Adrenal gland (tissue), 12 donors: ENCODE measurements around the gene DRGX. TPM values are rescaled to one million over a fixed set of nuclear protein-coding genes. Genes with fewer than 3 reads are reported as not detected.

Source experiments
- DNase-seq, 7 donors: peaks; one replicate each; pipeline ENCODE4 v3.0.0-alpha.2; 2019 to 2020
- H3K27ac ChIP-seq, 5 donors: fragments of 200-600 bp; sonication (generic) in 4 of 5; 1 replicate in 3 of 5; 2 replicates in 2 of 5; pipeline versions ENCODE4 v1.5.1 to v1.8.0; 2016 to 2020; ENCODE audit warnings: mild to moderate bottlenecking in 1 of 5
- H3K27me3 ChIP-seq: fragments of 200-600 bp; 2 replicates; pipeline ENCODE4 v1.8.0; 2021
- H3K36me3 ChIP-seq, 2 donors: fragments of 200-600 bp; replicated peaks in 1 of 2; 1 replicate in 1 of 2; 2 replicates in 1 of 2; pipeline versions ENCODE4 v1.5.1 to v1.8.0; 2018 to 2022
- H3K4me1 ChIP-seq, 2 donors: fragments of 200-600 bp; replicated peaks in 1 of 2; 1 replicate in 1 of 2; 2 replicates in 1 of 2; pipeline versions ENCODE4 v1.5.1 to v1.8.0; 2018 to 2021
- H3K4me3 ChIP-seq, 4 donors: fragments of 200-600 bp; sonication (generic) in 3 of 4; one replicate each; pipeline ENCODE4 v1.5.1; 2016 to 2018
- H3K9me3 ChIP-seq, 3 donors: fragments of 200-600 bp; sonication (generic) in 1 of 3; replicated peaks in 1 of 3; 1 replicate in 2 of 3; 2 replicates in 1 of 3; pipeline versions ENCODE4 v1.5.1 to v1.8.0; 2016 to 2021
- CTCF ChIP-seq, 6 experiments: fragments of 450-650 bp in 4 of 6; fragments of 200-600 bp in 2 of 6; sonication (generic) in 1 of 6; IDR thresholded peaks; 1 replicate in 5 of 6; 2 replicates in 1 of 6; pipeline versions ENCODE4 v1.5.1 to v1.8.0; 2016 to 2021; ENCODE audit warnings: antibody characterized with exemption in 6 of 6, mild to moderate bottlenecking in 2 of 6, moderate library complexity in 1 of 6
- POLR2A ChIP-seq, 2 donors: fragments of 450-650 bp; IDR thresholded peaks; one replicate each; pipeline ENCODE4 v1.6.1; 2017; ENCODE audit warnings: antibody characterized with exemption in 2 of 2, mild to moderate bottlenecking in 2 of 2, moderate library complexity in 1 of 2
- WGBS, 4 donors: extraction: QIAGEN DNeasy Blood & Tissue Kit in 2 of 4; methylation state at CpG; one replicate each; pipeline versions ENCODE4 v1.1.5 to v1.1.7; 2013 to 2017; 5-methylcytosine and 5-hydroxymethylcytosine counted together
- intact Hi-C, 2 donors: fragments of 100-400 bp; cut with DNase I; formaldehyde crosslinking; loops; one replicate each; pipeline versions ENCODE4 v1.14.1 to v1.15.0; 2022 to 2023
- polyA plus RNA-seq, 3 donors: library from polyadenylated mRNA; stranded (reverse); fragments of 200-250 nt in 2 of 3; fragments of 350-450 nt in 1 of 3; fragmentation: Illumina TruSeq in 1 of 3; extraction: RNeasy Lipid Tissue Mini Kit (QIAGEN cat#74804) in 1 of 3; gene quantifications; one replicate each; pipeline ENCODE4 v1.2.3, GENCODE V29; 2013 to 2014
- total RNA-seq, 9 donors: library from RNA; depleted of rRNA in 4 of 9; stranded (reverse); fragments of >200 nt in 4 of 9; fragments of 120-200 nt in 1 of 9; fragmentation: NEBNext Ultra II Directional in 1 of 9; extraction: Animal tissue kit (Norgen Biotek cat#: 25700) in 1 of 9; gene quantifications; one replicate each; pipeline versions ENCODE4 v1.1.0 to v1.2.4, GENCODE V29; 2013 to 2023
- donor health status: healthy with polysubstance abuse.
- donor health status: Bipolar disorder and iron deficiency.
- donor health status: DM: yes; HTN: yes; CAD: no.
- donor health status: DM: no; HTN: no; CAD: no.
- donor health status: DM: no; HTN: no; CAD: no.
- donor health status: DM: yes; HTN: yes; CAD: no.

DRGX gene
- total and polyA plus RNA-seq, 12 donors = 0.06 to 9.6 (median 2.8) TPM; not detected in 4

GRCh38 chr10:49429458-49429857, 33.6 kb upstream of the DRGX start:
- intact Hi-C loops = no loop called here
- no peak for TF ChIP-seq POLR2A (IDR thresholded peaks at IDR 0.05)
- no peak for TF ChIP-seq CTCF (IDR thresholded peaks at IDR 0.05)
- WGBS, 4 donors = 80 to 86% (median 83%) methylated on average over 4 to 5 of the region's 5 CpGs

GRCh38 chr10:49426490-49427360, 30.8 kb upstream of the DRGX start:
- no peak overlapping the region for H3K27ac ChIP-seq

More at GRCh38 chr10:49429458-49429857, 33.6 kb upstream of the DRGX start:
- no peaks in the 10 kb centered on the region for H3K9me3 ChIP-seq
- no peak for DNase-seq
- no peaks in the 10 kb centered on the region for H3K4me1 ChIP-seq
- H3K36me3 ChIP-seq = no peaks in the 10 kb centered on the region
- no peak overlapping the region for H3K4me3 ChIP-seq
- no peak overlapping the region for H3K27ac ChIP-seq
- H3K27me3 ChIP-seq = no peaks in the 10 kb centered on the region

GRCh38 chr10:49419005-49419404, 23.1 kb upstream of the DRGX start:
- no peak overlapping the region for H3K4me3 ChIP-seq
- 57 to 74% (median 67%) methylated on average over 5 to 7 of the region's 7 CpGs for WGBS, 4 donors
- H3K4me1 ChIP-seq = no peaks in the 10 kb centered on the region
- no peak for DNase-seq
- no peak overlapping the region for H3K27ac ChIP-seq
- no peaks in the 10 kb centered on the region for H3K36me3 ChIP-seq
- TF ChIP-seq CTCF (IDR thresholded peaks at IDR 0.05) (no peak), POLR2A (IDR thresholded peaks at IDR 0.05) (no peak)
- intact Hi-C loops = no loop called here
- H3K27me3 ChIP-seq = no peaks in the 10 kb centered on the region
- H3K9me3 ChIP-seq = no peaks in the 10 kb centered on the region

More at GRCh38 chr10:49426490-49427360, 30.8 kb upstream of the DRGX start:
- no peak for DNase-seq
- intact Hi-C loops = no loop called here
- TF ChIP-seq CTCF (IDR thresholded peaks at IDR 0.05) = no peak
- no peak for TF ChIP-seq POLR2A (IDR thresholded peaks at IDR 0.05)
- no peaks in the 10 kb centered on the region for H3K9me3 ChIP-seq
- no peaks in the 10 kb centered on the region for H3K27me3 ChIP-seq
- WGBS, 4 donors = 79 to 83% (median 81%) methylated on average over 5 to 9 of the region's 9 CpGs
- H3K4me3 ChIP-seq = no peak overlapping the region
- no peaks in the 10 kb centered on the region for H3K4me1 ChIP-seq
- no peaks in the 10 kb centered on the region for H3K36me3 ChIP-seq

GRCh38 chr10:49418328-49418727, 22.4 kb upstream of the DRGX start:
- 82 to 95% (median 90%) methylated on average over 2 of the region's 2 CpGs for WGBS, 4 donors
- no peak for DNase-seq
- H3K27ac ChIP-seq = no peak overlapping the region
- H3K4me3 ChIP-seq = no peak overlapping the region
- intact Hi-C loops = no loop called here
- no peaks in the 10 kb centered on the region for H3K27me3 ChIP-seq
- no peaks in the 10 kb centered on the region for H3K36me3 ChIP-seq
- no peaks in the 10 kb centered on the region for H3K4me1 ChIP-seq
- H3K9me3 ChIP-seq = no peaks in the 10 kb centered on the region
- TF ChIP-seq POLR2A (IDR thresholded peaks at IDR 0.05) = no peak
- no peak for TF ChIP-seq CTCF (IDR thresholded peaks at IDR 0.05)
